ENCODE results near the gene GUCY2D.

GRCh38 chr17:8006836-8007680 lies 4.6 kb downstream of the GUCY2D start:
- TF ChIP-seq EZH2 (IDR thresholded peaks at IDR 0.05; ENCODE audit: low read length) (no peak), CTCF (optimal IDR thresholded peaks at IDR 0.05 in 1 of 3, IDR thresholded peaks at IDR 0.05 in 1 of 3, conservative IDR thresholded peaks at IDR 0.05 in 1 of 3; ENCODE audit: extremely low read depth in 1 of 3, insufficient read depth in 2 of 3, low read length in 3 of 3) (no peak)

Measured in keratinocyte (primary cell).